Right lobe of liver (tissue), 6 donors: ENCODE data around the gene LAIR2. TPM values are rescaled to one million over a fixed set of nuclear protein-coding genes. Genes with fewer than 3 reads are reported as not detected.

Source experiments
- ATAC-seq, 4 donors: fragments of 200-7000 bp; cut with Tn5 transposase; one replicate each; pipeline ENCODE4 v1.9.1; 2020; ENCODE audit warnings: mild to moderate bottlenecking in 4 of 4, moderate library complexity in 4 of 4
- DNase-seq, 3 donors: peaks; one replicate each; pipeline ENCODE4 v3.0.0-alpha.2; 2020
- H3K27ac ChIP-seq, 3 donors: fragments of 200-600 bp; one replicate each; pipeline ENCODE4 v1.8.0; 2022
- H3K27me3 ChIP-seq, 2 donors: fragments of 200-600 bp; one replicate each; pipeline ENCODE4 v1.8.0; 2022
- H3K36me3 ChIP-seq, 4 donors: fragments of 200-600 bp; sonication (generic) in 1 of 4; one replicate each; pipeline versions ENCODE4 v1.5.1 to v1.8.0; 2017 to 2022; ENCODE audit warnings: control low read depth in 1 of 4
- H3K4me1 ChIP-seq, 4 donors: fragments of 200-600 bp; sonication (generic) in 1 of 4; one replicate each; pipeline versions ENCODE4 v1.5.1 to v1.8.0; 2017 to 2022; ENCODE audit warnings: control low read depth in 1 of 4
- H3K4me3 ChIP-seq, 3 donors: fragments of 200-600 bp; one replicate each; pipeline ENCODE4 v1.8.0; 2022
- H3K9me3 ChIP-seq, 4 donors: fragments of 200-600 bp; sonication (generic) in 1 of 4; one replicate each; pipeline versions ENCODE4 v1.5.1 to v1.8.0; 2017 to 2022; ENCODE audit warnings: control low read depth in 1 of 4
- POLR2A ChIP-seq: fragments of 450-650 bp; IDR thresholded peaks from one replicate; pipeline ENCODE4 v1.6.1; 2017; ENCODE audit warnings: antibody characterized with exemption, mild to moderate bottlenecking
- WGBS: methylation state at CpG from one replicate; pipeline ENCODE4 v1.1.6; 2018; ENCODE audit warnings: low coverage, low lambda C conversion rate; ENCODE audit not compliant: insufficient coverage; ENCODE audit errors: missing lambda C conversion rate; 5-methylcytosine and 5-hydroxymethylcytosine counted together
- intact Hi-C, 2 donors: fragments of 100-400 bp; cut with DNase I; formaldehyde crosslinking; loops; one replicate each; pipeline versions ENCODE4 v1.11.2 to v1.14.1; 2022
- total RNA-seq, 6 experiments: library from RNA; depleted of rRNA in 2 of 6; stranded (reverse); fragments of >200 nt in 2 of 6; fragmentation: NEBNext Ultra II Directional in 3 of 6; extraction: Animal tissue kit (Norgen Biotek cat#: 25700) in 3 of 6; gene quantifications; one replicate each; pipeline versions ENCODE4 v1.1.0 to v1.2.4, GENCODE V29; 2016 to 2023
- TF ChIP-seq, protein P1 (sequence below), 4 donors: fragments of 200-600 bp in 3 of 4; fragments of 450-650 bp in 1 of 4; IDR thresholded peaks; one replicate each; pipeline versions ENCODE4 v1.5.1 to v1.8.0; 2016 to 2022; ENCODE audit warnings: antibody characterized with exemption in 4 of 4, mild to moderate bottlenecking in 2 of 4
- donor health status: DM: no; HTN: yes; CAD: no.
- donor health status: DM: no; HTN: no; CAD: no.
- donor health status: DM: no; HTN: no; CAD: no.
- donor health status: DM: no; HTN: yes; CAD: no.
- donor health status: DM: no; HTN: yes; CAD: no.

The LAIR2 gene
- total RNA-seq, 6 experiments from 2014 or later = 0.38 TPM; not detected in 5

DNA sequence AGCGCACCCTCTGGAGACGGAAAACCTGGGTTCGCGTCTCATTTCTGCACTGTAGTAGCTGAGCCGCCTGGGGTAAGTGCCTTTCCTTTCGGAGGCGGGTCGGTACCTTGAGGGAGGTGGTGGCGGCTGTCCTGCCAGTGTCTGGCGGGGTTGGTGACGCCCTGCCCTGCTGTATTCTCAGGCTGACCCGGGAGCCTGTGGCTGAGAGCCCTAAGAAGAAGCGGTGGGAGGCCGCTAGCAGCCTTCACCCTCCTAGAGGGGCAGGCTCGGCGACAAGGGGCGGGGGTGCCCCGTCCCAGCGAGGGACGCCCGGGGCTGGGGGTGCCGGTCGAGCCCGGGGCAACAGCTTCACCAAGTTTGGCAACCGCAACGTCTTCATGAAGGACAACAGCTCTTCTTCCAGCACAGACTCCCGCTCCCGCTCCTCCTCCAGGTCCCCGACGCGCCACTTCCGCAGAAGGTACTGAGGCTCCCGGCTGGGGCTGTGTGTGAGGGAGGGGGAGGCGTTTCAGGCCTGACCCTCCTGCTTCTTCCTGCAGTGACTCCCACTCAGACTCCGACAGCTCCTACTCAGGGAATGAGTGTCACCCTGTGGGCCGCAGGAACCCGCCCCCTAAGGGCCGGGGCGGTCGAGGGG, 46.7 kb upstream of the LAIR2 start:
- Histone ChIP-seq H3K27ac (no peak overlapping the region), H3K27me3 (no peaks in the 10 kb centered on the region), H3K9me3 (no peaks in the 10 kb centered on the region), H3K36me3 (peaks cover 39 to 94% (median 64%) of the 10 kb centered on the region in 4 donors), H3K4me3 (no peak overlapping the region), H3K4me1 (peaks cover 0 to 3% (median under 1%) of the 10 kb centered on the region in 4 donors)
- no peak for TF ChIP-seq POLR2A
- TF ChIP-seq, protein P1, sequence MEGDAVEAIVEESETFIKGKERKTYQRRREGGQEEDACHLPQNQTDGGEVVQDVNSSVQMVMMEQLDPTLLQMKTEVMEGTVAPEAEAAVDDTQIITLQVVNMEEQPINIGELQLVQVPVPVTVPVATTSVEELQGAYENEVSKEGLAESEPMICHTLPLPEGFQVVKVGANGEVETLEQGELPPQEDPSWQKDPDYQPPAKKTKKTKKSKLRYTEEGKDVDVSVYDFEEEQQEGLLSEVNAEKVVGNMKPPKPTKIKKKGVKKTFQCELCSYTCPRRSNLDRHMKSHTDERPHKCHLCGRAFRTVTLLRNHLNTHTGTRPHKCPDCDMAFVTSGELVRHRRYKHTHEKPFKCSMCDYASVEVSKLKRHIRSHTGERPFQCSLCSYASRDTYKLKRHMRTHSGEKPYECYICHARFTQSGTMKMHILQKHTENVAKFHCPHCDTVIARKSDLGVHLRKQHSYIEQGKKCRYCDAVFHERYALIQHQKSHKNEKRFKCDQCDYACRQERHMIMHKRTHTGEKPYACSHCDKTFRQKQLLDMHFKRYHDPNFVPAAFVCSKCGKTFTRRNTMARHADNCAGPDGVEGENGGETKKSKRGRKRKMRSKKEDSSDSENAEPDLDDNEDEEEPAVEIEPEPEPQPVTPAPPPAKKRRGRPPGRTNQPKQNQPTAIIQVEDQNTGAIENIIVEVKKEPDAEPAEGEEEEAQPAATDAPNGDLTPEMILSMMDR (IDR thresholded peaks at IDR 0.05) = no peak
- ATAC-seq (no peak), DNase-seq (no peak)
- WGBS = 50% methylated on average over 1 of the region's 40 CpGs
- intact Hi-C loops = no loop called here

DNA sequence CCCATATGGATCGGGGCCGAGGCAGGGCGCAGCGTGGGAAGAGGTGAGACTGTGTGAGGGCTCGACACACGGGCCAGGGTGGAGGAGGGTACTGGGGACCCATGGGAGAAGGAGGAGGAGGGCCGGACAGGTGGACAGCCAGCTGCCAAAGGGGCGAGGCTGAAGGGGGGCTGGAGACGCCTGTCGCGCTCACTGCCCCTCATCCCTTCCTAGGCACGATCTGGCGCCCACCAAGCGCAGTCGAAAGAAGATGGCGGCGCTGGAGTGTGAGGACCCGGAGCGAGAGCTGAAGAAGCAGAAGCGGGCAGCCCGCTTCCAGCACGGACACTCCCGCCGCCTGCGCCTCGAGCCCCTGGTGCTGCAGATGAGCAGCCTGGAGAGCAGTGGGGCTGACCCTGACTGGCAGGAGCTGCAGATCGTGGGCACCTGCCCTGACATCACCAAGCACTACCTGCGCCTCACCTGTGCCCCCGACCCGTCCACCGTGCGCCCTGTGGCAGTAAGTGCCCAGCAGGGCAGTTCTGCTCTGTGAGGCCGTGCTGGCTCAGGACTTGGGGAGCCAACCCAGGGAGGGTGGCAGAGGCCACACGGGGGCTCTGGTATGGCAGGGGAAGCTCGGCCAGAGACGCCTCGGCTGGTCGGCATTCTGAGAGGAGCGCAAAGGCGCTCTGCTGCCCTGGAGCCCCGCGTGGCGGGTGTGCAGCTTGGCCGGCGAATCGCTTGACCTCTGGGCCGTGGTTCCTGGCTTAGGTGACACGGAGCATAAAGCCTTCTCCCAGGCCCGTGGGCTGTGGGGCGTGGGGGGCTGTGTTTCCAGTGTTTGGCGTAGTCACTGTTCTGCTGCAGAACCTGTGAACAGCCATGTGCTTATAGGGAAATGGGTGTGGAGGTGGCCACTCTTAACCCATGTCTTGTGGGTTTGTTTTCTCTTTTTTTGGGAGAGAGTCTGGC, 45.9 kb upstream of the LAIR2 start:
- ATAC-seq (no peak), DNase-seq (no peak)
- H3K4me3 ChIP-seq = no peak overlapping the region
- TF ChIP-seq POLR2A = no peak
- TF ChIP-seq, protein P1 (IDR thresholded peaks at IDR 0.05) = no peak
- peaks cover 42 to 97% (median 69%) of the 10 kb centered on the region in 4 donors for H3K36me3 ChIP-seq
- no peak overlapping the region for H3K27ac ChIP-seq
- peaks cover 0 to under 1% (median 0%) of the 10 kb centered on the region in 4 donors for H3K4me1 ChIP-seq
- H3K9me3 ChIP-seq = no peaks in the 10 kb centered on the region
- no peaks in the 10 kb centered on the region for H3K27me3 ChIP-seq
- intact Hi-C loops = no loop called here
- 88% methylated on average over 12 of the region's 51 CpGs for WGBS

DNA sequence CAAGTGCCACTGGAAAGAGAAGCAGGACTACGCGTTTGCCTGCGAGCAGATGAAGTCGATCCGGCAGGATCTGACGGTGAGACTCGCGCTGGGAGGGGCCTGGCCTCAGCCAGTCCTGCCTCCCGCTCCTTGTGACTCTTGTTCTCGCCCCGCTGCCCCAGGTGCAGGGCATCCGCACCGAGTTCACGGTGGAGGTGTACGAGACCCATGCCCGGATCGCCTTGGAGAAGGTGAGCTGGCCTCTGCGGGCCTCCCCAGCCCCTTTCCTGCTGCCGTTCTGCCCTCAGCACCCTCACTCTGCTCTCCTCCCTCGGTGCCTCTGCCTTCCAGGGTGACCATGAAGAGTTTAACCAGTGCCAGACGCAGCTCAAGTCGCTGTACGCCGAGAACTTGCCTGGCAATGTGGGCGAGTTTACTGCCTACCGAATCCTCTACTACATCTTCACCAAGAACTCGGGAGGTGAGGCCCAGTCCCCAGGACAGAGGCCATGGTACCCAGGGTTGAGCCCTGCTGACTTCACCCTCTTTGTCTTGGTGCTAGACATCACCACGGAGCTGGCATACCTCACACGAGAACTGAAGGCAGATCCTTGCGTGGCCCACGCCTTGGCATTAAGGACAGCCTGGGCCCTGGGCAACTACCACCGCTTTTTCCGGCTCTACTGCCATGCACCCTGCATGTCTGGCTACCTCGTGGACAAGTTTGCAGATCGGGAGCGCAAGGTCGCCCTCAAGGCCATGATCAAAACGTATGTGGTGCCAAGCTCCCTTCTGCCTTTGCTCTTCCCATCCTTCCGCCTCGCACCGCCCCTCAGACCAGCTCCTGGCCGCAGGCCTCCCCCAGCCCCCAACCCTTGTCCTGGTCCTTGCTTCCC, 44.6 kb upstream of the LAIR2 start:
- Histone ChIP-seq H3K4me3 (no peak overlapping the region), H3K27ac (no peak overlapping the region), H3K36me3 (peaks cover 31 to 91% (median 58%) of the 10 kb centered on the region in 4 donors), H3K4me1 (peaks cover 0 to 12% (median 5%) of the 10 kb centered on the region in 4 donors), H3K27me3 (no peaks in the 10 kb centered on the region), H3K9me3 (no peaks in the 10 kb centered on the region)
- 82% methylated on average over 5 of the region's 42 CpGs for WGBS
- TF ChIP-seq POLR2A = no peak
- TF ChIP-seq, protein P1 (IDR thresholded peaks at IDR 0.05) = no peak
- ATAC-seq (no peak), DNase-seq (no peak)
- intact Hi-C loops = no loop called here

DNA sequence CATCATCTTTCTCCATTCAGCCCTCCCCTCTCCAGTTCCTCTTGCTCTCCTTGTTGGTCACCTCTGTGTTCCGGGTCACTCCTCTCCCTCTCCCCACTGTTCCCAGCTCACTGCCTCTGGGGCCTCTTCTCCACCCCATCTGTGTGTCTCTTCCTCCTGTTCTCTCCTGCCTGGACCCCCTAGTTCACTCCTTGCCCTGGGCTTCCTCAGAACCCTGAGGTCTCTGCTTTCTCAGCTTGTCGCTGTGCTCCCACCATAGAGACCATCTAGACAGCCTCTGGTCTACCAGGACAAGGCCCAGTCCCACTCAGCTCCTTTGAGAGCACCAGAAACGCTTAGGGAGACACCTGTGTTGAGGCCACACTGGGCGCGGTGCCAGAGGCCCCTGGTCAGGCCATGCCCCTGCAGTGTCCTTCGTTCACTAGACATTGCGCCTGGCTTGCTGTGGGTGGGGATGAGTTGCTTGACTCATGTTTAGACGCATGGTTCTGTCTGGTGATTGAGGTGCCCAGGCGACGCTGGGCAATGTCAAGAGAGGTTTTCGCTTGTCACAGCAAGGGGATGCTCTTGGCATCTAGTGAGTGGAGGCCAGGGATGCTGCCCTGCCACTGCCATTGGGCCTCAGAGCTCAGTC, 43.9 kb upstream of the LAIR2 start:
- no peaks in the 10 kb centered on the region for H3K9me3 ChIP-seq
- H3K4me1 ChIP-seq = peaks cover 0 to 12% (median 5%) of the 10 kb centered on the region in 4 donors
- TF ChIP-seq, protein P1 (IDR thresholded peaks at IDR 0.05) = no peak
- TF ChIP-seq POLR2A = no peak
- intact Hi-C loops = no loop called here
- no peak overlapping the region for H3K27ac ChIP-seq
- ATAC-seq = no peak
- peaks cover 31 to 83% (median 51%) of the 10 kb centered on the region in 4 donors for H3K36me3 ChIP-seq
- WGBS = 70% methylated on average over 3 of the region's 11 CpGs
- DNase-seq = no peak
- no peaks in the 10 kb centered on the region for H3K27me3 ChIP-seq
- no peak overlapping the region for H3K4me3 ChIP-seq
